NCI-H446 treated with DMSO at 0.1 percent for 48 hours (cell line): ENCODE results near the gene AMMECR1.
"Not testable (repeated sequence)": the region's sequence is repeated elsewhere in the genome, so short reads cannot be mapped to it uniquely, and the experiment has no call there.

Experiments used
- DNase-seq: peaks from one replicate; lab custom pipeline; 2025; lab: John Stamatoyannopoulos, UW

Gene AMMECR1

DNA sequence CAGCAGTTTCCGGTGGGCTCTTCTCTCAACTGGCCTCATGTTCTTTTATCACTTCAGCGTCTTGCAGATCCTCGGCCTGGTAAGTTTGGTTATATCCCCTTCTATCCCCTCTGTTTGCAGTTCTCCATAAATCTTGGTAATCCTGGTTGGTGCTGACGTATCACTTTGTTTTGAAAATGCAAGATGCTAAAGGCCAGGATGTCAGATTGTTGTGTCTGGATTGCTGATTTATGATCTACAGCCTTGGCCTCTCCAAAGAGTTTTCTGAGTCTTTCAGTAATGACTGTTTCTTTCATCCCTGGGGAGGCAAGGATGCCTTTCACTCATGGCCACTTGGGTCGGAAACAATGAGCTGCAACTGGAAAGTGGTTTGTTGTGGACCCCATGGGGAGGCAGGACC is 146.4 kb downstream of the AMMECR1 start:
- no peak for DNase-seq

DNA sequence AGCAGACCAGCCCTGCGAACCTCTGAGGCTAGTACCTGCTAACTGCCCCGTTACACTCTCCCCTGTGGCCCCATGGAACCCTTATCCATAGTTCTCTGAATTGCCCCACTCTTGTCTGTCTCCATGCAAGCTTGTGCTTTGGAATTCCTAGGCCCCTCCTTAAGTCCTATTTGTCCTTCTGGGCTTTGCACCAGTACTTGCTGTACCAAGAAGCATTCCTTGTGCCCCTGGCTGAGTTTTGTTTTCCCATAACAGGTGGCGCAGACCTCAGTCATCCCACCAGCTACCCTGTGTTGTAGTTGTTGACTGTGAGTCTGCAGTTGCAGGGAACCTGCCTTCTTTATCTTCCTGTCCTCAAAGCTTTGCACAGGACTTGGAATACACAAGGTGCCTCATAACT is 147.9 kb downstream of the AMMECR1 start:
- DNase-seq = no peak

DNA sequence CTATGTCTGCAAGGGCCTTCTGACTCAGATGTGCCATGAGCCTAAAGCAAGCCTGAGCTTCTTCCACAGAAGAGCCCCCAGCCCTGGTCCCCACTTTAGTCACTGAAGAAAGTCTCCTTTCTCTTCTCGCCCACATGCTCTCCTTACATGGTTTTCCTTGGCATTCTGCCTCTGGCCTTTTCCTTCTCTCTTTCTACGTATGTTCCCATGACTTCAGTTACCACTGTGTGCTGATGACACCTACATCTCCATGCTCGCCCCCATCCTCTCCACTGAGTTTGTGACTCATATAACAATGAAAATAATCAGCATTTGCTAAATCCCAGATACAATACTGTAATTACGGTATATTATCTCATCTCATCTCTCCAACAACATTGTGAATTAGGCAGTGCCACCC is 149.3 kb downstream of the AMMECR1 start:
- DNase-seq = no peak

DNA sequence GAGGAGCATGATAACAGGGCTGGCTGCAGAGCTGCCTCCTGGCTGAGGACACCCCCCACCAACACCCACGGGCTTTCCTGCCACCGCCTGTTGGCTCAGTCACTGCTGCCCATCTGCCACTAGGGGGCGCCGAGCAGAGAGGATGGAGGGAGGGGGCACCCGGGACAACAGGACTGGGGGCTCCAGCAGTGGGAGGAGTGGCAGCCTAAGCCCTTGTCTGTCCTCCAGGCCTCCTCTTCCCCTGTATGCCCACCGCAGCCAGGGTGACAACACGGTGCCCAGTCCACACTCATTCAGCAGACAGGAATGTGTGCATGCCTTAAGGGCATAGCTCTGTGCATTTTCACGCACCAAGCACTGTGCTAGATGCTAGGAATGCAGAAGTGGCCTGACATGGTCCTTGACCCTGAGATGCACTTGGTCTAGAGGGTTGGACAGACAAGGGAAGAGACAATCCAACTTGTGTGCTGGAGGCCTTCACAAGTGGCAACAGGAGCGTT is 149.9 kb downstream of the AMMECR1 start:
- DNase-seq = no peak

DNA sequence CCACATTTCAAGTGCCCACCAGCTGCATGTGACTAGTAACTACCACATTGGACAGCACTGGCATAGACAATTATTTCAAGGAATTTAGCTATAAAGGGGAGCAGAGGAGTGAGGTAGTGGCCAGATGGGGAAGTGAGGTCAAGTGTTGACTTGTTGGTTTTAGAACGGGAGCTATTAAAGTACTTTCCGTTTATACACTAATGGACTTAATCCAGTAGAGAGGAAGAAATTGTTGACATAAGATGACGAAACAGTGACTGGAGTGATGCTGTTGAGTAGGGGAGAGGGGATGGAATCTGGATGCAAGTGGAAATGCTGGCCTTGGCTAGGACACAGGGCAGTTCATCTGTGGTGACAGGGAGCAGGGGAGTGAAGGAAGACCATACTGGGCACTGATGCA is 154.4 kb downstream of the AMMECR1 start:
- DNase-seq = no peak

DNA sequence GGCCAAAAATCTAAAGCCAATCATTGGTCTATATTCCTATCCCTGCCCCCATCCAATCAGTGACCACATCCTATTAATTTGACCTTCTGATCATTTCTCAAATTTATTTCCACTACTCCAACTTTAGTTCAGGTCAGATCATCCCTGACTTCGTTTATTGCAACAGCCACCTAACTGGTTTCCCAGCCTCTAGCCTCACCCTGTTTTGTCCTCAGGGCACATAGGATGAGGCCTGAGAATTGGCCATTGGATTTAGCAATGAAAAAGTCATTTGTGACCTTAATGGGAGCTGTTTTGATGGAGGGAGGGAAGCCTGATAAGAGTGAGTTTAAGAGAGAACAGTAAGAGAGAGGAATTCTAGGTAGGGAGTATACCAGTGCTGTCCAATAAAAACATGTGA is 155.0 kb downstream of the AMMECR1 start:
- no peak for DNase-seq

DNA sequence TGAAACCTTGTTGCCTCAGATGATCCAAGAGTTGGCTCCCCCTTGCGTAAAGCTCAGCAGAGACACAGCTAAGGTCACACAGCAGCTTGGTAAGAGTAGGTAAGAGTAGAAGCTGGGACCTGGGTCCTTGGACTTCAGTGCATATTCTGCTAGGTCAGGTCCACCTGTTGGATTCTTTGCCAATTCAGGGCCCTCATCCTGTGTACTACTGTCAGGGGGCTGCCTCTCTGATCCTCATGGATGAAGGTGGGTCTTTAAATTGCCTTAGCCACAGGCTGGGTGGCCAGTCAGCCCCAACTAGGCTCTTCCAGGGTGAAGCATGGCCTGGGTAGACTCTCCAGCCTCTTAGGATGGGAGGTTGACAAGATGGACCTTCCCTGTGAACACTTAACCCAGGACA is 155.8 kb downstream of the AMMECR1 start:
- no peak for DNase-seq

DNA sequence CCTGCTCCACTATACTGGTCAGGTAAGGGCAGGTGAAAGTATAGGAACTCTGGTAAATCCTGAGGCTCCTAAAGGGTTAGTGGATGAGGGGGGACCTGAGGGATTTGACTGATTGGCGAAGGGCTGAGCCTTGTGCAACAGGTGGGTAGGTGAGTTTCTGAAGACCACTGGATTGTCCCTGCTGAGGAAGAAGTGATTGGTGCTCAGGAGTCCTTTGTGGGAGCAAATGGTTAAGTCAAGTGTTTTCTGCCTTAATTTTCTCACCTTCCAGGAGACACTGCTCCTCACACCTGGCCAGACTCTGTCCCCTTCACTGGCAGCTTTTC is 156.6 kb downstream of the AMMECR1 start:
- no peak for DNase-seq

DNA sequence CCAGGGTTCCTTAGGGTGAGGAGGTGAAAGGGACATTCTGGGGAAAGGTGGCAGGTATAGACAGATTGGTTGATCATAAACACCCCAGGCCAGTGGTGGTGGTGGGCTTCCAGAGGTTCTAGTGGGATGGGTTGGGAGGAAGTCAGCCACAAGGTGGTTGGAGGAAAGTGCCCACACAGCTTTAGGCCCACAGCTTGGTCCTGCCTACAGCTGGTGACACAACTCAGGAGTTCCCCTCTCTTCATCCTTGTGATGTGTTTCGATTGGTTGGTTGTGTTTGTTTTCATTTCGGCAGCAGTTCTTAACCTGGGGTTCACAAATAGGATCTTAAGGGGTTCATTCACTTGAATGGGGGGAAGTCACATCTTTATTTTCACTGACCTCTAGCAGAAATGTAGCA is 158.0 kb downstream of the AMMECR1 start:
- DNase-seq = no peak

DNA sequence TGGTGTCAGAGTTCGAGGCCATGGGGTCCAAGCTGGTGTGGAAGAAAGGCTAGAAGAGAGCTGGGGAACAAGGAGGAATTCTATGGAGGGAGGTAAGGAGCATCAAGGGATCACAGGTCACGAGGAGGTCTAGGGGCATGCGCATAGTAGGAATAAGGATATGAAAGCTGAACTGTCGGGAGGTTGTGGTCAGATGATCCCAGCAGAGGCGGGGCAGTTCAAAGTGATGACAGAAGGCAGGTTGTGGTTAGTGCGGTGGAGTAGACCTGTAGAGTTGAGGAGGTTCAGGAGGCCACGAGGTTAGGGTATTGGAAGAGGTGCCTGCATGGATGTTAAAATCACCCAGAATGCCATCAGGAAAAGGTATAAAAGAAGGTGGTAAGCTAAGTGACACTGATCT is 158.7 kb downstream of the AMMECR1 start:
- no peak for DNase-seq

DNA sequence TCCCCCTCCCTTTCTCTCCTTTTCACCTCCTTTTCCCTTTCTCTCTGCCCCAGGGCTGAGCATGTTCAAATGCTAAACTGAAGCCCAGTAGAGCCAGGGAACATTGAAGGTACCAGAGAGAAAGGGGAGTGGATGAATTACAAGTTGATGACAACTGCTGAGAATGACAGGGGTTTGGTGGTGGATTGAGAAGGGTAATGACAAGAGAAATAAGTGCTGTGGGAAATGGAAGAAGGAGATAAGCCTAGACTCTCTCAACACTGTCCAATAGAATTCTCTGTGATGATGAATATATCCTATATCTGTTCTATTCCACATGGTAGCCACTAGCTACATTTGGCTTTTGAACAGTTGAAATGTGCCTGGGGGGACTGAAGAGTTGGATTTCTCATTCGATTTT is 160.4 kb downstream of the AMMECR1 start:
- no peak for DNase-seq

DNA sequence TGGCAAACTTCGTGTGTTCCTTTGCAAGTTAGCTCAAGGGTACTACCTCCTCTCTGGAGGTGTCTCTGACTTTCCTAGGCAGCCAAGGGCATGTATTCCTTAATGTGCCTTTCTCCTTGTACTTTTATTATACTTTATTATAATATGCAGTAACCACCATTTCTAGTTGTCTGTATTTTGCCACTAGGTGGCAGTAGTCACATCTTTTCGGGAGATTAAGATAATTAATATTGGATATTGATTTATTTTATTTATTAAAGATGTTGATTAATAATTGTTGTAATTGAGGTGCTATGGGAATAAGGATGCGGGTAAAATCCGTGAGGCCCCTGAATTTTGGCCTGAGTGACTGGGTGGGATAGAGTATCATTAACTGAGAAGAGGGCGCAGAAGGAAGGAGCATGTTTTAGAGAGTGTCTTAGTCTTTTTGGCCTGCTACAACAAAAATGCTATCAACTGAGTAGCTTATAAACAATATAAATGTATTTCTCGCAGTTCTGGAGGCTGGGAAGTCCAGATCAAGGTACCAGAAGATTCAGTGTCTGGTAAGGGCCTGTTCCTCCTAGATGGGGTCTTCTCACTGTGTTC is 161.6 kb downstream of the AMMECR1 start:
- no peak for DNase-seq

DNA sequence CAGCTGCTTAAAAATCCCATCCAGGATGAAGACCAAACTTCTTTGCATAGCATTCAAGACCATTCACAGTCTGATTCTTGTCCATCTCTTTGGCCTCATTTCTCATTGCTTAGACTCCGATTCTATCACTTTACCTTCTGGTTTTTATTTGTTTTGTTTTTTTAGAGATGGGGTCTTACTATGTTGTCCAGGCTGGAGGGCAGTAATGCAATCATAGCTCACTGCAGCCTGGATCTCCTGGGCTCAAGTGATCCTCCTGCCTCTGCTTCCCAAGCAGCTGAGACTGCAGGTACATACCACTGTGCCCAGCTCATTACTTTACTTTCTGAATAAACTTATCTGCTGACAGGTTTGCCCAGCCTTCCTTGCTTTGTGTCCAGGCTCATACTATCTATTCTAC is 162.1 kb downstream of the AMMECR1 start:
- DNase-seq = no peak

DNA sequence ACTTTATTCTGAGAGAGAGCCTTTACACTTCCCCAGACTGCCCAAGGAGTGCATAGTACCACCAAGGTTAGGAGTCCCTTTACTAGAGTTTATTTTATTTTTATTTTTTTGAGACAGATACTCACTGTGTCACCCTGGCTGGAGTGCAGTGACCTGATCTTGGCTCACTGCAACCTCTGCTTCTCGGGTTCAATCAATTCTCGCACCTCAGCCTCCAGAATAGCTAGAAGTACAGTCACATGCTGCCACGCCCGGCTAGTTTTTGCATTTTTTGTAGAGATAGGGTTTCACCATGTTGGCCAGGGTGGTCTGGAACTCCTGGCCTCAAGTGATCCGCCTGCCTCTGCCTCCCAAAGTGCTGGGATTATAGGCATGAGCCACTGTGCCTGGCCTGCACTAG is 163.6 kb downstream of the AMMECR1 start:
- not testable (repeated sequence) for DNase-seq

DNA sequence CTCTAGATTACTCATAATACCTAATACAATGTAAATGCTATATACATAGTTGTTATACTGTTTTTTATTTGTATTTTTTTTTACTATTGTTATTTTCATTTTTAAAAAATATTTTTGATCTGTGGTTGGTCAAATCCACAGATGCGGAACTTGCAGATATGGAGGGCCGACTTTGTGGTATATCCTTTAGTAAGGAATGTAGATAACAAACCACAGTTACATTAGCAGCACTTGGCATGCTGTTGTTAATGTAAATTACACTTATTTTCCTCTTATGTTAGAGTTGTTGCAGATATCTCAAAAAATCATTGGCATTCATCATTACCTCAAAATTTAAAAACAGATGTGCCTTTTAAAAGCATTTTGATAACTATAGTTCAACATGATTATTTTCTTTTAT is 164.0 kb downstream of the AMMECR1 start:
- no peak for DNase-seq

DNA sequence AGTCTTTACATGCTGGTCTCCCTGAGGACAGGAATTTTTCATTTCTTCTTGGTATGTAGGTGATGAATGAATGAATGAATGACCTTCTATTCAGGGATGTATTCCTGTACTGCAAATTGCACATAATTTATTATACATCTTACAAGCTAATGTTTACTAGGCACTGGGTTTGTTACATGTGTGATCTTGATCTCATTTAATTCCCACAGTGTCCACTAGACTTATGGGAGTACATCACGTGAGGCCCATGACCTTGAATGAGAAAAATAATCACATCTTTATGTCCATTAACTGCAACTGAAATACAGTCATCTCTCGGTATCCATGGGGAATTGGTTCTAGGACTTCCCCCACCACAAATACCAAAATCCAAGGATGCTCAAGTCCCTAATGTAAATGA is 164.6 kb downstream of the AMMECR1 start:
- DNase-seq = no peak

DNA sequence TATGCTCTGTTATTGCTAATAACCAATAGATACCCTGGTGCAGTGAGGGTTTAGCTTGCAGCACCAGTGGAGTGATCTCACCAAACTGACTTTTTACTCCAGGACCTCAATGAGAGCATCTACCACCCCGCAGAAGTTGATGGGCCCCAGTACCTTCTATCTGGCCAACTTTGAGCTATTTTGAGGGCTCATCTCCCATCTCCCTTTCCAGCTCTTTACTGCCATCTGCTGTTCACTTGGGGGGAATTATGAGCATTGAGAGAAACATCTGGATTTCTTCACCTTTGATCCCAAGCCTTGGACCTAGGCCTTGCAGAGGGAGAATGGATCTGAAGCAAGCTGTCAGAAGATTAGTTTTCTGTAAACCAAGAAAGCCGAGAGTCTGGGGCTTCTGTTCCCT is 171.4 kb downstream of the AMMECR1 start:
- no peak for DNase-seq

DNA sequence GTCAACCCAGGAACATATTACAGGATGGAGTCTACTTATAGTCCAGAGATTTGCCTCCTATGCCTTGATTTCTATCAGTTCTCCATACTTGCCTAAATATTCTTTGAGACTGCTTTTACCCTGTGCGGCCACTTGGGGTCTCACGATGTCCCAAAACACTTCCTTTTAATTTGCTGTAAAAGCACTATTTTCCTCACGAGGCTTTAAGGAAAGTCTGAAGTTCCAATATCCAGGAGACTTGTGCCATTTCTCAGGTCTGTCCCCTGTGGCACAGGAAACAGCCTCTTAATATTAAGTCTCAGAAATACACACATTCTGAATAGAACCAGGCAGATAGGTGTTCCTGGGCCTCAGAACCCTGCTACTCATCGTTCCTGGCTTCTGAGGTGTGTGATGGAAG is 172.0 kb downstream of the AMMECR1 start:
- peak; percentile 11 for DNase-seq

DNA sequence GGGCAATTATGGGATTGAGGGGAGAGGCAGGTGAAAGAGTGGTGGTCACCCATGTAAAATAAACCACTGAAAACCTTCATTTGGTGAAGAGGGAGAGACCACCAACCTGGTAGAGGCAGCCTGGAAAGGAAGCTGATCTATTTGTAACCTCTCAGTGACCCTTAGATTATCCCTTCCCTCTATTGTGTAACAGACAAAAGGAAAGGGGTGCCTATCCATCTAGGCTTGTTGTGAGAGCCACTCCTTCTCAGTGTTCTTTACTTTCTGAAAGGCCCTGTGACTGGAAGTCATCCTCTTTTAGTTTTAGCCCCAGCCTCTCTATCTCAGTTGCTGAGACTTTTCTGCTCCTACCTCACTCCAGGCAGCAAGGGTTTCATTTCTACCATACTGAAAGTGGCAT is 172.6 kb downstream of the AMMECR1 start:
- no peak for DNase-seq
